ENCODE data around the gene LRRK2. TPM values are rescaled to one million over a fixed set of nuclear protein-coding genes. Genes with fewer than 3 reads are reported as not detected.

LRRK2 gene
- total and polyA plus RNA-seq, 3 donors from 2014 or later, result 3.4 to 6.2 (median 5.1) TPM

DNA sequence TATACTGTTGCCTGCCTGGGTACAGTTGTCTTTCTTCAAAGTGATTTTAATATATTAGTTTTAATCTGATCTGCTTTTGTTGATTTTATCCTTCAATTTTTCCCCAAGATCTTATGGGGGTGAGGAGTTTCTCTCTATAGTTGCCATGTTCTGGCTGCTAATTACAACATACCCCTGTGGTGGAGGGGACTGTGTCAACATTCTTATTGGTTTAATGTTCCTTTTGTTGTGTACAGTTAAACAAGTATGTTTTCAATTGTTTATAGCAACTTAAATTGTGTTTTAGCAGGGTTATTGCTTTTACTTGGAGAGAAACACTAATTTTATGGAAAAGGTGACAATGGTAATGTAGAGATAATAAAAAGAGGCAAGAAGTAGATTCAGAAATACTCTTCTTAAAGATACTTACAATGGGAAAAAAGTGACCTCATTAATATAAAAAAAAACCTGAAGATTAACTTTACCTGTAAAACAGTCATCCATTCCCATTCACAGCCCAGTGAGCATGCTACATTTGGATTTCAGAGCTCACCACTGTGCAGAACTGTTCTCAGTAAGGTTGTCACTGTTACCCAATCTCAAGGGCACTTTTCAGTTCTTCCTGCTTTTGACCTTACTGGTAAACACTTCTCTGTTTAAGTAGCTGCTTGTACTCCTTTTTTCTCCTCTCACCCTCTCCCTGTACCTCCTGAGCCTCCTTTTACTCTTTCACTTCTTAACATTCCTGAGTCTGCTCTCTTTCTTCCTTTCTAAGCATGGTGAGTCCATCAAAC lies 8.1 kb upstream of the LRRK2 start:
- intact Hi-C loops (cut with DNase I; ENCODE audit: low total_unique reads), result no loop called here
- Histone ChIP-seq H3K36me3 (ENCODE audit: low read depth, missing control alignments) (no peaks in the 10 kb centered on the region), H3K9me3 (no peaks in the 10 kb centered on the region), H3K27ac (no peak overlapping the region), H3K4me1 (no peaks in the 10 kb centered on the region), H3K27me3 (no peaks in the 10 kb centered on the region), H3K4me3 (no peak overlapping the region)
- no peak for DNase-seq
- no peak for TF ChIP-seq POLR2A (IDR thresholded peaks at IDR 0.05)
- TF ChIP-seq, protein P1, sequence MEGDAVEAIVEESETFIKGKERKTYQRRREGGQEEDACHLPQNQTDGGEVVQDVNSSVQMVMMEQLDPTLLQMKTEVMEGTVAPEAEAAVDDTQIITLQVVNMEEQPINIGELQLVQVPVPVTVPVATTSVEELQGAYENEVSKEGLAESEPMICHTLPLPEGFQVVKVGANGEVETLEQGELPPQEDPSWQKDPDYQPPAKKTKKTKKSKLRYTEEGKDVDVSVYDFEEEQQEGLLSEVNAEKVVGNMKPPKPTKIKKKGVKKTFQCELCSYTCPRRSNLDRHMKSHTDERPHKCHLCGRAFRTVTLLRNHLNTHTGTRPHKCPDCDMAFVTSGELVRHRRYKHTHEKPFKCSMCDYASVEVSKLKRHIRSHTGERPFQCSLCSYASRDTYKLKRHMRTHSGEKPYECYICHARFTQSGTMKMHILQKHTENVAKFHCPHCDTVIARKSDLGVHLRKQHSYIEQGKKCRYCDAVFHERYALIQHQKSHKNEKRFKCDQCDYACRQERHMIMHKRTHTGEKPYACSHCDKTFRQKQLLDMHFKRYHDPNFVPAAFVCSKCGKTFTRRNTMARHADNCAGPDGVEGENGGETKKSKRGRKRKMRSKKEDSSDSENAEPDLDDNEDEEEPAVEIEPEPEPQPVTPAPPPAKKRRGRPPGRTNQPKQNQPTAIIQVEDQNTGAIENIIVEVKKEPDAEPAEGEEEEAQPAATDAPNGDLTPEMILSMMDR (IDR thresholded peaks at IDR 0.05), result no peak

DNA sequence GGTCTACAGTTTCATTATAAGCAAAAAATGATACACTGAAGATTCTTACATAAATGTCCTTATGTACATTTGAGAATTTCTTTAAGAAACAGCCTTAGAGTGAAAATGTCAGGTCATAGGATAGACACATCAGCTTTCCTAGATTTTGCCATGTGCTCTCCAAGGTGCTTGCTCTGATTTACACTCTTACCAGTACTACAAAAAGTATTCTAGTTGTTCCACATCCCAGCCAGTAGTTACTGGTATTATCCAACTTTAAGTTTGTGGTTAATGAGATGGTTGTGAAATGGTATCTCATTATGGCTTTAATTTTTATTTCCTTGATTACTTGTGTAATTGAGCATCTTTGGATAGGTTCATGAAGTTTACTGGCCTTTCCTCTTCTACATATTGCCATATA lies 5.0 kb upstream of the LRRK2 start:
- no peaks in the 10 kb centered on the region for H3K4me1 ChIP-seq
- H3K27ac ChIP-seq, result no peak overlapping the region
- TF ChIP-seq, protein P1 (IDR thresholded peaks at IDR 0.05), result no peak
- TF ChIP-seq POLR2A (IDR thresholded peaks at IDR 0.05), result no peak
- intact Hi-C loops (cut with DNase I; ENCODE audit: low total_unique reads), result no loop called here
- no peak overlapping the region for H3K4me3 ChIP-seq
- H3K9me3 ChIP-seq, result no peaks in the 10 kb centered on the region
- no peaks in the 10 kb centered on the region for H3K27me3 ChIP-seq
- DNase-seq, result no peak
- no peaks in the 10 kb centered on the region for H3K36me3 ChIP-seq (ENCODE audit: low read depth, missing control alignments)

DNA sequence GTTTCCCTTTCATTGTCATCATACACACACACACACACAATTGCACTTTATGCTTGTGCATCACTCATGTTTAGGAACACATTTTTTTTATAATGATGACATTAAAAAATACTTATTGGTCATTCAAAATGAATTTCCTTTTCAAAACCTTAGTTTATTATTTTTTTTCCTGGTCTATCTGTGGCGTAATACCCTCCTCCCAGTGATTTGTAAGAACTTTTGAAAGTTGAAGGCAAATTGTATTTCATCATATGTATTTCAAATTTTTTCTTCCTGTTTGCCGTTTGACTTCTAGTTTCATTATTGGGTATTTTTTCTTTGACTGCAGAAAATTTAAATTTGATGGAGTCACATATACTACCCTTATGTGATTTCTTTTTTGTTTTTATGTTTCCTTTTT lies 2.5 kb upstream of the LRRK2 start:
- Histone ChIP-seq H3K4me3 (no peak overlapping the region), H3K27me3 (no peaks in the 10 kb centered on the region), H3K9me3 (no peaks in the 10 kb centered on the region), H3K36me3 (ENCODE audit: low read depth, missing control alignments) (no peaks in the 10 kb centered on the region), H3K27ac (no peak overlapping the region), H3K4me1 (no peaks in the 10 kb centered on the region)
- no peak for TF ChIP-seq POLR2A (IDR thresholded peaks at IDR 0.05)
- TF ChIP-seq, protein P1 (IDR thresholded peaks at IDR 0.05), result no peak
- intact Hi-C loops (cut with DNase I; ENCODE audit: low total_unique reads), result no loop called here
- 85 to 95% methylated on average over 2 of the region's 2 CpGs for WGBS, 2 donors
- no peak for DNase-seq

DNA sequence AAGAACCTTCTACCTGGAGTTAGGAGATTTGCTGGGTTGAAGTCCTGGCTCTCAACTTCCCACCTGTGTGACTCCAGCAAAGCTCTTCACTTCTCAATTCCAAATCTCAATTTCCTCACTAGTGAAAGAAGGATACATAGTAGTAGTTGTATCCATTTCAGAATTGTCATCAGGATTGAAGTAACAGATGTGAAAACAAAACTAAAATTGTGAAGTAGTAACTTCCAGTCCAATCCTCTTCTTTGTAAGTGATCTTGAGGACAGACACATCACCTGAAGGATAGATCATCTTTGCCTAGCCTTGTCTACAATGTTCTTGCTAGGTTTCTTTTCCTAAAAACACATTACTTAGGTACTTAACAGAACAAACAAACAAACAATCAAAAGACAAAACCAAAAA lies 1.2 kb upstream of the LRRK2 start:
- Histone ChIP-seq H3K9me3 (no peaks in the 10 kb centered on the region), H3K4me1 (no peaks in the 10 kb centered on the region), H3K4me3 (peak overlapping the region; percentile 73 to 84), H3K27me3 (no peaks in the 10 kb centered on the region), H3K27ac (peak overlapping the region; percentile 94 to 96), H3K36me3 (ENCODE audit: low read depth, missing control alignments) (no peaks in the 10 kb centered on the region)
- intact Hi-C loops (cut with DNase I; ENCODE audit: low total_unique reads), result no loop called here
- no peak for DNase-seq
- TF ChIP-seq, protein P1 (IDR thresholded peaks at IDR 0.05), result no peak
- TF ChIP-seq POLR2A (IDR thresholded peaks at IDR 0.05), result no peak

DNA sequence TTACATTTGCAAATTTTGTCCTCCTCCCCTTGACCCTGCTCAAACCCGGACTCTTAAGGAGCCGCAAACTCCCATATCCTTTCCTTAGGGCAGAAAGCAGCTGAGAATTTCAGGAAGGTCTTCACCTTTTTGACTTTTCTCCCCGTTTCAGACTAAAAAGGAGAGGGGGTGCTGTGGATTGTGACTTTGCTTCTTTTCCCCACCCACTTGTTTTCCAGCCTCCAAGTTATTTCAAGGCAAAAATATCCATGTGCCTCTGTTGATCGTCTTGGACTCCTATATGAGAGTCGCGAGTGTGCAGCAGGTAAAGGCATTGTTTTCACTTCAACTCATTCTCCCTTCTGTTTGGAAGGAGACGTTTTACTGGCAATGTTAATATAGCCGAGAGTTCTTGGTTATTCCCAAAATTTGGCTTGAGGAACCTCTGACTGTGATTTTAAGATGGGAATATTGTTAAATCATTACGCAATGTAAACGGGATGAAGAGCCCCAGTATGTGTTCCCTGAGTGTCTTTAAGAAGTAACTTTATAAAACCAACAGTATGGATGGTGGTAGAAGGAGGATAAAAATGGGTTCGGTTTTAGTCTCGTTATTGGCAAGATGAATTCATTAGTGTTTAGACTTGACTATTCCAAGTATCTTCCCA lies 663 bp downstream of the LRRK2 start:
- Histone ChIP-seq H3K4me1 (no peaks in the 10 kb centered on the region), H3K27me3 (no peaks in the 10 kb centered on the region), H3K9me3 (no peaks in the 10 kb centered on the region), H3K36me3 (ENCODE audit: low read depth, missing control alignments) (no peaks in the 10 kb centered on the region), H3K27ac (peak overlapping the region; percentile 94 to 96), H3K4me3 (peak overlapping the region; percentile 73 to 84)
- TF ChIP-seq POLR2A (IDR thresholded peaks at IDR 0.05), result no peak
- TF ChIP-seq, protein P1 (IDR thresholded peaks at IDR 0.05), result no peak
- 17% methylated on average over 12 of the region's 12 CpGs for WGBS, 2 donors
- no peak for DNase-seq
- intact Hi-C loops (cut with DNase I; ENCODE audit: low total_unique reads), result no loop called here
